ENCODE measurements around the gene PARN. TPM values are rescaled to one million over a fixed set of nuclear protein-coding genes. Genes with fewer than 3 reads are reported as not detected.
"Not testable (repeated sequence)": the region's sequence is repeated elsewhere in the genome, so short reads cannot be mapped to it uniquely, and the experiment has no call there.

PARN gene
- polyA plus RNA-seq, 1 experiment: 18.5 TPM

GRCh38 chr16:14400285-14400977 lies 229.6 kb downstream of the PARN start:
- H3K36me3 ChIP-seq (ENCODE audit: control insufficient read depth, insufficient read depth, low read length): no peaks in the 10 kb centered on the region
- ChIA-PET CTCF (interaction anchor here (0.6 to 1.4 kb wide), 5 partner anchors 12 to 623 kb away, joined by 3 read pairs; no protein-coding TSS in a partner anchor), POLR2A (no interaction called here)
- no peak overlapping the region for H3K4me3 ChIP-seq (ENCODE audit: low read depth, low read length)
- no peak for TF ChIP-seq CTCF (IDR thresholded peaks at IDR 0.05; ENCODE audit: insufficient read depth, low read depth, low read length)
- DNase-seq (ENCODE audit: low read depth): no peak
- no peaks in the 10 kb centered on the region for H3K27me3 ChIP-seq (ENCODE audit: control insufficient read depth, insufficient read depth, low read length)

- ChIA-PET CTCF (interaction anchor here (1.2 to 1.4 kb wide), 5 partner anchors 11 to 130 kb away, joined by 3 read pairs; no protein-coding TSS in a partner anchor), POLR2A (no interaction called here)
- Histone ChIP-seq H3K4me3 (ENCODE audit: low read depth, low read length) (no peak overlapping the region; the same call in 1 of the 2 replicates), H3K27me3 (ENCODE audit: control insufficient read depth, insufficient read depth, low read length) (no peaks in the 10 kb centered on the region), H3K36me3 (ENCODE audit: control insufficient read depth, insufficient read depth, low read length) (no peaks in the 10 kb centered on the region)
- DNase-seq (ENCODE audit: low read depth): peak; percentile 59
- TF ChIP-seq CTCF (IDR thresholded peaks at IDR 0.05; ENCODE audit: insufficient read depth, low read depth, low read length): 0 out of 2 replicates have a peak, but pooled peaks have one; percentile 9
Measured at GRCh38 chr16:14399378-14400284, 230.4 kb downstream of the PARN start.

- H3K36me3 ChIP-seq (ENCODE audit: control insufficient read depth, insufficient read depth, low read length): no peaks in the 10 kb centered on the region
- POLR2A ChIA-PET: no interaction called here
- DNase-seq (ENCODE audit: low read depth): no peak
- no peak for TF ChIP-seq CTCF (IDR thresholded peaks at IDR 0.05; ENCODE audit: insufficient read depth, low read depth, low read length)
- CTCF ChIA-PET: interaction anchor here (1.2 kb wide), 1 partner anchor 132 kb away, joined by 3 read pairs; no protein-coding TSS in a partner anchor
- no peak overlapping the region for H3K4me3 ChIP-seq (ENCODE audit: low read depth, low read length)
- H3K27me3 ChIP-seq (ENCODE audit: control insufficient read depth, insufficient read depth, low read length): no peaks in the 10 kb centered on the region
Measured at GRCh38 chr16:14398014-14398717, 231.9 kb downstream of the PARN start.

GRCh38 chr16:14395710-14396304 lies 234.3 kb downstream of the PARN start:
- H3K36me3 ChIP-seq (ENCODE audit: control insufficient read depth, insufficient read depth, low read length); POLR2A ChIA-PET; H3K27me3 ChIP-seq (ENCODE audit: control insufficient read depth, insufficient read depth, low read length); H3K4me3 ChIP-seq (ENCODE audit: low read depth, low read length); CTCF ChIA-PET; DNase-seq (ENCODE audit: low read depth): not testable (repeated sequence)

GRCh38 chr16:14394834-14395233 lies 235.2 kb downstream of the PARN start:
- no peak for DNase-seq (ENCODE audit: low read depth)
- ChIA-PET POLR2A (no interaction called here), CTCF (no interaction called here)
- Histone ChIP-seq H3K4me3 (ENCODE audit: low read depth, low read length) (no peak overlapping the region), H3K27me3 (ENCODE audit: control insufficient read depth, insufficient read depth, low read length) (no peaks in the 10 kb centered on the region), H3K36me3 (ENCODE audit: control insufficient read depth, insufficient read depth, low read length) (no peaks in the 10 kb centered on the region)
- no peak for TF ChIP-seq CTCF (IDR thresholded peaks at IDR 0.05; ENCODE audit: insufficient read depth, low read depth, low read length)
